ENCODE measurements around the gene RNF126. TPM values are rescaled to one million over a fixed set of nuclear protein-coding genes. Genes with fewer than 3 reads are reported as not detected.

Gene RNF126
- total RNA-seq, 1 experiment from 2014 or later = 93.3 TPM

- H3K36me3 ChIP-seq (ENCODE audit: insufficient read depth, low read length, poor library complexity, severe bottlenecking) = peaks cover 39% of the 10 kb centered on the region
- CTCF ChIA-PET = interaction anchor here (0.5 kb wide), 1 partner anchor 208 kb away, joined by 3 read pairs; no protein-coding TSS in a partner anchor
- H3K27ac ChIP-seq (ENCODE audit: low read depth, low read length, poor library complexity, severe bottlenecking) = no peak overlapping the region
- intact Hi-C loops (cut with micrococcal nuclease; ENCODE audit: unreplicated experiment) = no loop called here
- BruUV-seq (replicated peaks) = no TSS peak
- no peaks in the 10 kb centered on the region for H3K27me3 ChIP-seq (replicated peaks; ENCODE audit: insufficient read depth, low read depth, low read length, poor library complexity)
- no peak for DNase-seq (ENCODE audit: low spot score)
- no peaks in the 10 kb centered on the region for H3K9me3 ChIP-seq (ENCODE audit: low read depth, low read length, poor library complexity, severe bottlenecking)
- POLR2A ChIA-PET (ENCODE audit: low non-redundant PET) = no interaction called here
- H3K4me3 ChIP-seq (ENCODE audit: low read depth, low read length, poor library complexity, severe bottlenecking) = no peak overlapping the region
- H3K4me1 ChIP-seq (ENCODE audit: insufficient read depth, low read length, poor library complexity, severe bottlenecking) = peaks cover under 1% of the 10 kb centered on the region
- no peak for TF ChIP-seq CTCF (conservative IDR thresholded peaks at IDR 0.05; ENCODE audit: low read depth, low read length)
- TF ChIP-seq EZH2 (IDR thresholded peaks at IDR 0.05; ENCODE audit: borderline replicate concordance, low read depth, low read length, poor library complexity, severe bottlenecking) = no peak
Measured at GRCh38 chr19:655691-656090, 7.3 kb downstream of the RNF126 start.

- intact Hi-C loops (cut with micrococcal nuclease; ENCODE audit: unreplicated experiment) = no loop called here
- Histone ChIP-seq H3K4me1 (ENCODE audit: insufficient read depth, low read length, poor library complexity, severe bottlenecking) (no peaks in the 10 kb centered on the region), H3K36me3 (ENCODE audit: insufficient read depth, low read length, poor library complexity, severe bottlenecking) (peaks cover 55% of the 10 kb centered on the region), H3K4me3 (ENCODE audit: low read depth, low read length, poor library complexity, severe bottlenecking) (no peak overlapping the region), H3K27me3 (replicated peaks; ENCODE audit: insufficient read depth, low read depth, low read length, poor library complexity) (no peaks in the 10 kb centered on the region), H3K9me3 (ENCODE audit: low read depth, low read length, poor library complexity, severe bottlenecking) (no peaks in the 10 kb centered on the region), H3K27ac (ENCODE audit: low read depth, low read length, poor library complexity, severe bottlenecking) (no peak overlapping the region)
- CTCF ChIA-PET = no interaction called here
- TF ChIP-seq EZH2 (IDR thresholded peaks at IDR 0.05; ENCODE audit: borderline replicate concordance, low read depth, low read length, poor library complexity, severe bottlenecking) (no peak), CTCF (conservative IDR thresholded peaks at IDR 0.05; ENCODE audit: low read depth, low read length) (no peak)
- no TSS peak for BruUV-seq (replicated peaks)
- POLR2A ChIA-PET (ENCODE audit: low non-redundant PET) = no interaction called here
- no peak for DNase-seq (ENCODE audit: low spot score)
Measured at GRCh38 chr19:653425-653824, 9.6 kb downstream of the RNF126 start.

GRCh38 chr19:652467-653389, 10.3 kb downstream of the RNF126 start:
- Histone ChIP-seq H3K4me3 (ENCODE audit: low read depth, low read length, poor library complexity, severe bottlenecking) (no peak overlapping the region), H3K27ac (ENCODE audit: low read depth, low read length, poor library complexity, severe bottlenecking) (no peak overlapping the region), H3K4me1 (ENCODE audit: insufficient read depth, low read length, poor library complexity, severe bottlenecking) (no peaks in the 10 kb centered on the region), H3K9me3 (ENCODE audit: low read depth, low read length, poor library complexity, severe bottlenecking) (no peaks in the 10 kb centered on the region), H3K36me3 (ENCODE audit: insufficient read depth, low read length, poor library complexity, severe bottlenecking) (peaks cover 60% of the 10 kb centered on the region), H3K27me3 (replicated peaks; ENCODE audit: insufficient read depth, low read depth, low read length, poor library complexity) (no peaks in the 10 kb centered on the region)
- DNase-seq (ENCODE audit: low spot score) = no peak
- TF ChIP-seq CTCF (conservative IDR thresholded peaks at IDR 0.05; ENCODE audit: low read depth, low read length) = no peak
- CTCF ChIA-PET = no interaction called here
- intact Hi-C loops (cut with micrococcal nuclease; ENCODE audit: unreplicated experiment) = no loop called here
- no TSS peak for BruUV-seq (replicated peaks)
- POLR2A ChIA-PET (ENCODE audit: low non-redundant PET) = no interaction called here

Measured in A673 (cell line).